ENCODE data around the gene AGMO. TPM values are rescaled to one million over a fixed set of nuclear protein-coding genes. Genes with fewer than 3 reads are reported as not detected.

The AGMO gene
- total and polyA plus RNA-seq, 2 donors (not counting 1 experiment from before 2014, with no cell fraction given), result not detected

GRCh38 chr7:15168489-15168888, 393.3 kb downstream of the AGMO start:
- Mint-ChIP-seq H3K9me3 (ENCODE audit: insufficient read depth) (no peaks in the 10 kb centered on the region), H3K4me3 (no peak overlapping the region), H3K4me1 (no peaks in the 10 kb centered on the region), H3K27me3 (no peaks in the 10 kb centered on the region), H3K27ac (no peak overlapping the region)
- intact Hi-C loops (cut with micrococcal nuclease), result no loop called here
- Histone ChIP-seq H3K79me2 (ENCODE audit: control insufficient read depth, insufficient read depth, low read length) (no peaks in the 10 kb centered on the region), H3K27ac (ENCODE audit: low read length in 2 of 2) (no peak overlapping the region), H3K9me3 (ENCODE audit: control extremely low read depth in 1 of 3, control insufficient read depth in 2 of 3, insufficient read depth in 1 of 3, low read length in 2 of 3) (no peaks in the 10 kb centered on the region), H3K4me2 (replicated peaks; ENCODE audit: low read depth, low read length, poor library complexity, severe bottlenecking) (no peak overlapping the region), H2AFZ (ENCODE audit: insufficient read depth, low read depth, low read length, poor library complexity, severe bottlenecking) (no peak overlapping the region), H3K27me3 (replicated peaks in 1 of 4; ENCODE audit: control extremely low read depth in 1 of 4, control insufficient read depth in 3 of 4, insufficient read depth in 4 of 4, low read length in 3 of 4) (no peaks in the 10 kb centered on the region), H4K20me1 (ENCODE audit: control insufficient read depth, insufficient read depth, low read length, poor library complexity, severe bottlenecking) (no peaks in the 10 kb centered on the region), H3K4me1 (ENCODE audit: control insufficient read depth in 2 of 2, insufficient read depth in 2 of 2, low read length in 2 of 2) (no peaks in the 10 kb centered on the region), H3K36me3 (replicated peaks in 1 of 2; ENCODE audit: control extremely low read depth in 1 of 2, control insufficient read depth in 1 of 2, extremely low read depth in 1 of 2, insufficient read depth in 2 of 2, low read length in 1 of 2) (no peaks in the 10 kb centered on the region), H3K9ac (ENCODE audit: low read length) (no peak overlapping the region), H3K4me3 (ENCODE audit: control extremely low read depth in 1 of 5, extremely low read depth in 1 of 5, insufficient read depth in 1 of 5, low read depth in 2 of 5, low read length in 4 of 5) (no peak overlapping the region)
- ChIA-PET CTCF (no interaction called here), POLR2A (no interaction called here)
- WGBS (ENCODE audit: insufficient coverage), result 84% methylated on average over 3 of the region's 4 CpGs
- ATAC-seq (ENCODE audit: low read depth) (no peak), DNase-seq (no peak)
- TF ChIP-seq EZH2 (IDR thresholded peaks at IDR 0.05; ENCODE audit: borderline replicate concordance, insufficient read depth, low read depth, low read length, poor library complexity, severe bottlenecking), result no peak

GRCh38 chr7:15167912-15168311, 393.9 kb downstream of the AGMO start:
- Histone ChIP-seq H2AFZ (ENCODE audit: insufficient read depth, low read depth, low read length, poor library complexity, severe bottlenecking) (no peak overlapping the region), H3K4me1 (ENCODE audit: control insufficient read depth in 2 of 2, insufficient read depth in 2 of 2, low read length in 2 of 2) (no peaks in the 10 kb centered on the region), H3K9ac (ENCODE audit: low read length) (no peak overlapping the region), H3K9me3 (ENCODE audit: control extremely low read depth in 1 of 3, control insufficient read depth in 2 of 3, insufficient read depth in 1 of 3, low read length in 2 of 3) (no peaks in the 10 kb centered on the region), H3K4me3 (ENCODE audit: control extremely low read depth in 1 of 5, extremely low read depth in 1 of 5, insufficient read depth in 1 of 5, low read depth in 2 of 5, low read length in 4 of 5) (no peak overlapping the region), H3K4me2 (replicated peaks; ENCODE audit: low read depth, low read length, poor library complexity, severe bottlenecking) (no peak overlapping the region), H3K36me3 (replicated peaks in 1 of 2; ENCODE audit: control extremely low read depth in 1 of 2, control insufficient read depth in 1 of 2, extremely low read depth in 1 of 2, insufficient read depth in 2 of 2, low read length in 1 of 2) (no peaks in the 10 kb centered on the region), H3K27me3 (replicated peaks in 1 of 4; ENCODE audit: control extremely low read depth in 1 of 4, control insufficient read depth in 3 of 4, insufficient read depth in 4 of 4, low read length in 3 of 4) (no peaks in the 10 kb centered on the region), H3K79me2 (ENCODE audit: control insufficient read depth, insufficient read depth, low read length) (no peaks in the 10 kb centered on the region), H4K20me1 (ENCODE audit: control insufficient read depth, insufficient read depth, low read length, poor library complexity, severe bottlenecking) (no peaks in the 10 kb centered on the region), H3K27ac (ENCODE audit: low read length in 2 of 2) (no peak overlapping the region)
- H3K4me1 Mint-ChIP-seq, result no peaks in the 10 kb centered on the region
- peaks cover under 1% of the 10 kb centered on the region for H3K9me3 Mint-ChIP-seq (ENCODE audit: insufficient read depth)
- DNase-seq (no peak), ATAC-seq (ENCODE audit: low read depth) (no peak)
- WGBS (ENCODE audit: insufficient coverage), result 71% methylated on average over 1 of the region's 3 CpGs
- no peak overlapping the region for H3K27ac Mint-ChIP-seq
- ChIA-PET POLR2A (no interaction called here), CTCF (no interaction called here)
- TF ChIP-seq, protein P1, sequence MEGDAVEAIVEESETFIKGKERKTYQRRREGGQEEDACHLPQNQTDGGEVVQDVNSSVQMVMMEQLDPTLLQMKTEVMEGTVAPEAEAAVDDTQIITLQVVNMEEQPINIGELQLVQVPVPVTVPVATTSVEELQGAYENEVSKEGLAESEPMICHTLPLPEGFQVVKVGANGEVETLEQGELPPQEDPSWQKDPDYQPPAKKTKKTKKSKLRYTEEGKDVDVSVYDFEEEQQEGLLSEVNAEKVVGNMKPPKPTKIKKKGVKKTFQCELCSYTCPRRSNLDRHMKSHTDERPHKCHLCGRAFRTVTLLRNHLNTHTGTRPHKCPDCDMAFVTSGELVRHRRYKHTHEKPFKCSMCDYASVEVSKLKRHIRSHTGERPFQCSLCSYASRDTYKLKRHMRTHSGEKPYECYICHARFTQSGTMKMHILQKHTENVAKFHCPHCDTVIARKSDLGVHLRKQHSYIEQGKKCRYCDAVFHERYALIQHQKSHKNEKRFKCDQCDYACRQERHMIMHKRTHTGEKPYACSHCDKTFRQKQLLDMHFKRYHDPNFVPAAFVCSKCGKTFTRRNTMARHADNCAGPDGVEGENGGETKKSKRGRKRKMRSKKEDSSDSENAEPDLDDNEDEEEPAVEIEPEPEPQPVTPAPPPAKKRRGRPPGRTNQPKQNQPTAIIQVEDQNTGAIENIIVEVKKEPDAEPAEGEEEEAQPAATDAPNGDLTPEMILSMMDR (IDR thresholded peaks at IDR 0.05), result no peak
- TF ChIP-seq EZH2 (IDR thresholded peaks at IDR 0.05; ENCODE audit: borderline replicate concordance, insufficient read depth, low read depth, low read length, poor library complexity, severe bottlenecking), result no peak
- no peak overlapping the region for H3K4me3 Mint-ChIP-seq
- no peaks in the 10 kb centered on the region for H3K27me3 Mint-ChIP-seq
- intact Hi-C loops (cut with micrococcal nuclease), result no loop called here

Data from B cell (primary cell).